GM23338 (cell line): ENCODE measurements around the gene BTBD9. TPM values are rescaled to one million over a fixed set of nuclear protein-coding genes. Genes with fewer than 3 reads are reported as not detected.

Experiments
- ATAC-seq: fragments of 200-7000 bp; cut with Tn5 transposase; 3 replicates; pipeline ENCODE4 v1.9.1; 2020
- DNase-seq: peaks from one replicate; pipeline ENCODE4 v3.0.0-alpha.2; 2015; ENCODE audit warnings: low spot score
- H2AFZ ChIP-seq: fragments of 200-600 bp; sonication (generic); 2 replicates; pipeline ENCODE4 v1.8.0; 2016; ENCODE audit warnings: antibody characterized with exemption, mild to moderate bottlenecking, moderate library complexity
- H3F3A ChIP-seq: fragments of 200-600 bp; sonication (generic); replicated peaks from 2 replicates; pipeline ENCODE4 v1.8.0; 2017; ENCODE audit warnings: antibody characterized with exemption, mixed run types, low read depth
- H3K27ac ChIP-seq: fragments of 200-600 bp; sonication (generic); 2 replicates; pipeline ENCODE4 v1.6.1; 2016; ENCODE audit warnings: low read depth
- H3K27me3 ChIP-seq: fragments of 200-600 bp; sonication (generic); 2 replicates; pipeline ENCODE4 v1.8.0; 2016; ENCODE audit warnings: mild to moderate bottlenecking, mixed run types, moderate library complexity; ENCODE audit not compliant: insufficient read depth
- H3K36me3 ChIP-seq: fragments of 200-600 bp; sonication (generic); 2 replicates; pipeline ENCODE4 v1.8.0; 2016; ENCODE audit warnings: mild to moderate bottlenecking; ENCODE audit not compliant: insufficient read depth
- H3K4me1 ChIP-seq: fragments of 200-600 bp; sonication (generic); 2 replicates; pipeline ENCODE4 v1.8.0; 2016; ENCODE audit warnings: mild to moderate bottlenecking, moderate library complexity; ENCODE audit not compliant: insufficient read depth
- H3K4me2 ChIP-seq: fragments of 200-600 bp; sonication (generic); 2 replicates; pipeline ENCODE4 v1.7.1; 2017; ENCODE audit warnings: mixed run types
- H3K4me3 ChIP-seq: fragments of 200-600 bp; sonication (generic); 2 replicates; pipeline ENCODE4 v1.6.1; 2016; ENCODE audit warnings: mixed run types
- H3K79me2 ChIP-seq: fragments of 200-600 bp; sonication (generic); replicated peaks from 2 replicates; pipeline ENCODE4 v1.8.0; 2017; ENCODE audit warnings: mild to moderate bottlenecking; ENCODE audit not compliant: insufficient read depth
- H3K9me2 ChIP-seq: fragments of 200-600 bp; sonication (generic); 2 replicates; pipeline ENCODE4 v1.8.0; 2017; ENCODE audit not compliant: insufficient read depth
- H4K20me1 ChIP-seq: fragments of 200-600 bp; sonication (generic); replicated peaks from 2 replicates; pipeline ENCODE4 v1.8.0; 2017; ENCODE audit warnings: mild to moderate bottlenecking; ENCODE audit not compliant: insufficient read depth
- H3K27ac Mint-ChIP-seq: 2 replicates; pipeline ENCODE4 v1.8.0; 2020; ENCODE audit warnings: inconsistent platforms, mild to moderate bottlenecking, moderate library complexity, mixed read lengths
- H3K27me3 Mint-ChIP-seq: 3 replicates; pipeline ENCODE4 v1.8.0; 2022; ENCODE audit warnings: low read depth, mild to moderate bottlenecking, moderate library complexity, mixed read lengths, inconsistent platforms; ENCODE audit not compliant: insufficient read depth, poor library complexity
- H3K36me3 Mint-ChIP-seq: 3 replicates; pipeline ENCODE4 v1.8.0; 2021; ENCODE audit warnings: low read depth, mild to moderate bottlenecking, inconsistent platforms, moderate library complexity, mixed read lengths
- H3K4me1 Mint-ChIP-seq: 3 replicates; pipeline ENCODE4 v1.8.0; 2020; ENCODE audit warnings: mild to moderate bottlenecking, inconsistent platforms, mixed read lengths
- H3K4me3 Mint-ChIP-seq: 3 replicates; pipeline ENCODE4 v1.8.0; 2021; ENCODE audit warnings: moderate library complexity, mild to moderate bottlenecking, inconsistent platforms, mixed read lengths
- H3K9me3 Mint-ChIP-seq: 3 replicates; pipeline ENCODE4 v1.8.0; 2020; ENCODE audit warnings: moderate library complexity, mild to moderate bottlenecking, inconsistent platforms, mixed read lengths
- CREB1 ChIP-seq: fragments of 250-450 bp; sonication (Bioruptor Pico); IDR thresholded peaks from 2 replicates; pipeline ENCODE4 v1.5.0; 2020; ENCODE audit warnings: low read depth, mild to moderate bottlenecking, moderate library complexity
- EZH2phosphoT487 ChIP-seq: fragments of 200-600 bp; sonication (generic); IDR thresholded peaks from one replicate; pipeline ENCODE4 v1.8.1; 2018; ENCODE audit warnings: antibody characterized with exemption; ENCODE audit not compliant: unreplicated experiment
- JUNB ChIP-seq: IDR thresholded peaks from one replicate; pipeline ENCODE4 v1.6.1; 2016; ENCODE audit warnings: antibody characterized with exemption; ENCODE audit not compliant: unreplicated experiment
- NANOG ChIP-seq: IDR thresholded peaks from 2 replicates; pipeline ENCODE4 v1.6.1; 2016; ENCODE audit warnings: antibody characterized with exemption, borderline replicate concordance
- POLR2AphosphoS5 ChIP-seq: IDR thresholded peaks from 2 replicates; pipeline ENCODE4 v1.6.1; 2016; ENCODE audit warnings: antibody characterized with exemption, low read depth
- STAT1 ChIP-seq: IDR thresholded peaks from one replicate; pipeline ENCODE4 v1.6.1; 2016; ENCODE audit warnings: antibody characterized with exemption; ENCODE audit not compliant: unreplicated experiment
- ZNF114 ChIP-seq: fragments of 250-450 bp; sonication (Bioruptor Pico); IDR thresholded peaks from 2 replicates; pipeline ENCODE4 v1.5.0; 2020; ENCODE audit warnings: mild to moderate bottlenecking, moderate library complexity
- ZNF331 ChIP-seq: fragments of 250-450 bp; sonication (Bioruptor Pico); IDR thresholded peaks from 2 replicates; pipeline ENCODE4 v1.5.0; 2020; ENCODE audit warnings: low read depth, mild to moderate bottlenecking, moderate library complexity
- polyA plus RNA-seq: library from polyadenylated mRNA; unstranded; fragments of >200 nt; fragmentation: Nextera tagmentation; extraction: Ambion mirVana; gene quantifications from 2 replicates; pipeline ENCODE4 v1.2.1, GENCODE V29; 2016
- total RNA-seq: library from RNA; depleted of rRNA; stranded (reverse); fragments of >200 nt; shearing (Covaris generic); gene quantifications from 2 replicates; pipeline ENCODE4 v1.2.3, GENCODE V29; 2014
- TF ChIP-seq, protein P1 (sequence below): fragments of 250-450 bp; sonication (Bioruptor Pico); IDR thresholded peaks from 2 replicates; pipeline ENCODE4 v1.5.0; 2020; ENCODE audit warnings: mild to moderate bottlenecking, moderate library complexity
- TF ChIP-seq, protein P2 (sequence below), 2 experiments: fragments of 200-600 bp in 1 of 2; sonication (generic) in 1 of 2; conservative IDR thresholded peaks; 2 replicates each; pipeline versions ENCODE4 v1.5.1 to v1.6.1; 2016 to 2017; ENCODE audit warnings: antibody characterized with exemption in 2 of 2, low read depth in 2 of 2, mild to moderate bottlenecking in 2 of 2, moderate library complexity in 1 of 2
- TF ChIP-seq, protein P3 (sequence below): IDR thresholded peaks from 2 replicates; pipeline ENCODE4 v1.6.1; 2016; ENCODE audit warnings: antibody characterized with exemption
- TF ChIP-seq, protein P4 (sequence below): IDR thresholded peaks from one replicate; pipeline ENCODE4 v1.6.1; 2018; ENCODE audit warnings: antibody characterized with exemption; ENCODE audit not compliant: unreplicated experiment

Gene BTBD9
- total and polyA plus RNA-seq, 2 experiments from 2014 or later = 4.2 to 5.3 TPM

DNA sequence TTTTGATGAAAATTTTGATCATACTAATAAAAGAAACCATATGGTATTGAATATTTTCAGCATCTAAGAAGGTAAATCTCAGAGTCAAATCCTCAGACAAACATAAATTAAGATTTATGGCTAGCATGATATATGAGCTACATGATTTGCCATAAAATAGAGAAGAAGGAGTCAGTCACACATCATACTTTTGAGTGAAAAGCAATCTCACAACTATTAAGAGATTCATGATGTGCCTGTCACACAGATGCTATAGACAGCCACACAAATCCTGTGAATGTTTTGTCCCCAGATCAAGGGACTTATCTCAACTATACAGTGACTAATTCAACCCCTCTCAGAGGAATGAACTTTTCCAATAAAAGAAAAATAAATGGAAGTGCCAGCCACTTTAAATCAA lies 85.7 kb downstream of the BTBD9 start (continued):
- TF ChIP-seq, protein P1, sequence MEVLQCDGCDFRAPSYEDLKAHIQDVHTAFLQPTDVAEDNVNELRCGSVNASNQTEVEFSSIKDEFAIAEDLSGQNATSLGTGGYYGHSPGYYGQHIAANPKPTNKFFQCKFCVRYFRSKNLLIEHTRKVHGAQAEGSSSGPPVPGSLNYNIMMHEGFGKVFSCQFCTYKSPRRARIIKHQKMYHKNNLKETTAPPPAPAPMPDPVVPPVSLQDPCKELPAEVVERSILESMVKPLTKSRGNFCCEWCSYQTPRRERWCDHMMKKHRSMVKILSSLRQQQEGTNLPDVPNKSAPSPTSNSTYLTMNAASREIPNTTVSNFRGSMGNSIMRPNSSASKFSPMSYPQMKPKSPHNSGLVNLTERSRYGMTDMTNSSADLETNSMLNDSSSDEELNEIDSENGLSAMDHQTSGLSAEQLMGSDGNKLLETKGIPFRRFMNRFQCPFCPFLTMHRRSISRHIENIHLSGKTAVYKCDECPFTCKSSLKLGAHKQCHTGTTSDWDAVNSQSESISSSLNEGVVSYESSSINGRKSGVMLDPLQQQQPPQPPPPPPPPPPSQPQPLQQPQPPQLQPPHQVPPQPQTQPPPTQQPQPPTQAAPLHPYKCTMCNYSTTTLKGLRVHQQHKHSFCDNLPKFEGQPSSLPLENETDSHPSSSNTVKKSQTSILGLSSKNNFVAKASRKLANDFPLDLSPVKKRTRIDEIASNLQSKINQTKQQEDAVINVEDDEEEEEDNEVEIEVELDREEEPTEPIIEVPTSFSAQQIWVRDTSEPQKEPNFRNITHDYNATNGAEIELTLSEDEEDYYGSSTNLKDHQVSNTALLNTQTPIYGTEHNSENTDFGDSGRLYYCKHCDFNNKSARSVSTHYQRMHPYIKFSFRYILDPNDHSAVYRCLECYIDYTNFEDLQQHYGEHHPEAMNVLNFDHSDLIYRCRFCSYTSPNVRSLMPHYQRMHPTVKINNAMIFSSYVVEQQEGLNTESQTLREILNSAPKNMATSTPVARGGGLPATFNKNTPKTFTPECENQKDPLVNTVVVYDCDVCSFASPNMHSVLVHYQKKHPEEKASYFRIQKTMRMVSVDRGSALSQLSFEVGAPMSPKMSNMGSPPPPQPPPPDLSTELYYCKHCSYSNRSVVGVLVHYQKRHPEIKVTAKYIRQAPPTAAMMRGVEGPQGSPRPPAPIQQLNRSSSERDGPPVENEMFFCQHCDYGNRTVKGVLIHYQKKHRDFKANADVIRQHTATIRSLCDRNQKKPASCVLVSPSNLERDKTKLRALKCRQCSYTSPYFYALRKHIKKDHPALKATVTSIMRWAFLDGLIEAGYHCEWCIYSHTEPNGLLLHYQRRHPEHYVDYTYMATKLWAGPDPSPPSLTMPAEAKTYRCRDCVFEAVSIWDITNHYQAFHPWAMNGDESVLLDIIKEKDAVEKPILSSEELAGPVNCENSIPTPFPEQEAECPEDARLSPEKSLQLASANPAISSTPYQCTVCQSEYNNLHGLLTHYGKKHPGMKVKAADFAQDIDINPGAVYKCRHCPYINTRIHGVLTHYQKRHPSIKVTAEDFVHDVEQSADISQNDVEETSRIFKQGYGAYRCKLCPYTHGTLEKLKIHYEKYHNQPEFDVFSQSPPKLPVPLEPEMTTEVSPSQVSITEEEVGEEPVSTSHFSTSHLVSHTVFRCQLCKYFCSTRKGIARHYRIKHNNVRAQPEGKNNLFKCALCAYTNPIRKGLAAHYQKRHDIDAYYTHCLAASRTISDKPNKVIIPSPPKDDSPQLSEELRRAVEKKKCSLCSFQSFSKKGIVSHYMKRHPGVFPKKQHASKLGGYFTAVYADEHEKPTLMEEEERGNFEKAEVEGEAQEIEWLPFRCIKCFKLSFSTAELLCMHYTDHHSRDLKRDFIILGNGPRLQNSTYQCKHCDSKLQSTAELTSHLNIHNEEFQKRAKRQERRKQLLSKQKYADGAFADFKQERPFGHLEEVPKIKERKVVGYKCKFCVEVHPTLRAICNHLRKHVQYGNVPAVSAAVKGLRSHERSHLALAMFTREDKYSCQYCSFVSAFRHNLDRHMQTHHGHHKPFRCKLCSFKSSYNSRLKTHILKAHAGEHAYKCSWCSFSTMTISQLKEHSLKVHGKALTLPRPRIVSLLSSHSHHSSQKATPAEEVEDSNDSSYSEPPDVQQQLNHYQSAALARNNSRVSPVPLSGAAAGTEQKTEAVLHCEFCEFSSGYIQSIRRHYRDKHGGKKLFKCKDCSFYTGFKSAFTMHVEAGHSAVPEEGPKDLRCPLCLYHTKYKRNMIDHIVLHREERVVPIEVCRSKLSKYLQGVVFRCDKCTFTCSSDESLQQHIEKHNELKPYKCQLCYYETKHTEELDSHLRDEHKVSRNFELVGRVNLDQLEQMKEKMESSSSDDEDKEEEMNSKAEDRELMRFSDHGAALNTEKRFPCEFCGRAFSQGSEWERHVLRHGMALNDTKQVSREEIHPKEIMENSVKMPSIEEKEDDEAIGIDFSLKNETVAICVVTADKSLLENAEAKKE (CRISPR knock-in tag) = no peak
- no peak for TF ChIP-seq ZNF331 (CRISPR knock-in tag)
- no peak for TF ChIP-seq JUNB
- TF ChIP-seq ZNF114 (CRISPR knock-in tag) = no peak
- no peak for TF ChIP-seq STAT1
- no peak for TF ChIP-seq NANOG
- TF ChIP-seq, protein P2, sequence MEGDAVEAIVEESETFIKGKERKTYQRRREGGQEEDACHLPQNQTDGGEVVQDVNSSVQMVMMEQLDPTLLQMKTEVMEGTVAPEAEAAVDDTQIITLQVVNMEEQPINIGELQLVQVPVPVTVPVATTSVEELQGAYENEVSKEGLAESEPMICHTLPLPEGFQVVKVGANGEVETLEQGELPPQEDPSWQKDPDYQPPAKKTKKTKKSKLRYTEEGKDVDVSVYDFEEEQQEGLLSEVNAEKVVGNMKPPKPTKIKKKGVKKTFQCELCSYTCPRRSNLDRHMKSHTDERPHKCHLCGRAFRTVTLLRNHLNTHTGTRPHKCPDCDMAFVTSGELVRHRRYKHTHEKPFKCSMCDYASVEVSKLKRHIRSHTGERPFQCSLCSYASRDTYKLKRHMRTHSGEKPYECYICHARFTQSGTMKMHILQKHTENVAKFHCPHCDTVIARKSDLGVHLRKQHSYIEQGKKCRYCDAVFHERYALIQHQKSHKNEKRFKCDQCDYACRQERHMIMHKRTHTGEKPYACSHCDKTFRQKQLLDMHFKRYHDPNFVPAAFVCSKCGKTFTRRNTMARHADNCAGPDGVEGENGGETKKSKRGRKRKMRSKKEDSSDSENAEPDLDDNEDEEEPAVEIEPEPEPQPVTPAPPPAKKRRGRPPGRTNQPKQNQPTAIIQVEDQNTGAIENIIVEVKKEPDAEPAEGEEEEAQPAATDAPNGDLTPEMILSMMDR (conservative IDR thresholded peaks at IDR 0.05; ENCODE audit: low read depth in 2 of 2) = no peak

DNA sequence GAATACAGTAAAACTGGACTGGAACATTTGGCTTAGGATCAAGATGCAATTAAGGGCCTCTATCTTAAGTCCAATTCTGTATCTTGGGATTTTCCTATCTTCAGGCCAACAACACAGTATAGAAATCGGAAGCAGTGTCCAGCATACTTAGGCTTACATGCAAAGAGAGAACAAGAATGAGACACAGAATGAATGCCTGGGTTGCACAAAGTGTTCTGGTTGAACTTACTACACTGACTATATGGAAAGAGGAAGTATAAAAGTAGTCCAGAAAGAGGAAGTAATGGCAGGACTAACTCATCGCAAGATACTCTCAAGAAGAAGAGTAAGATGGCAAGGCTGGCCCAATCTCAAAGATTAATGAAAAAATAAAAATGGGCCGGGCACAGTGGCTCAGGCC lies 87.6 kb downstream of the BTBD9 start:
- no peak for ATAC-seq
- DNase-seq = no peak
- H3F3A ChIP-seq = no peaks in the 10 kb centered on the region
- H3K4me1 ChIP-seq = no peaks in the 10 kb centered on the region
- no peaks in the 10 kb centered on the region for H4K20me1 ChIP-seq
- no peaks in the 10 kb centered on the region for H3K79me2 ChIP-seq
- H3K36me3 ChIP-seq = no peaks in the 10 kb centered on the region
- H3K27ac ChIP-seq = no peak overlapping the region
- Mint-ChIP-seq H3K27me3 (no peaks in the 10 kb centered on the region), H3K27ac (no peak overlapping the region), H3K9me3 (no peaks in the 10 kb centered on the region), H3K4me3 (no peak overlapping the region), H3K36me3 (no peaks in the 10 kb centered on the region; the same call in 2 of the 3 replicates), H3K4me1 (no peaks in the 10 kb centered on the region)
- H3K9me2 ChIP-seq = no peaks in the 10 kb centered on the region
- no peak overlapping the region for H3K4me3 ChIP-seq
- no peak overlapping the region for H3K4me2 ChIP-seq
- H3K27me3 ChIP-seq = no peaks in the 10 kb centered on the region
- H2AFZ ChIP-seq = no peak overlapping the region
- TF ChIP-seq POLR2AphosphoS5 (no peak), STAT1 (no peak), EZH2phosphoT487 (no peak), CREB1 (CRISPR knock-in tag) (no peak), JUNB (no peak)
- TF ChIP-seq, protein P3, sequence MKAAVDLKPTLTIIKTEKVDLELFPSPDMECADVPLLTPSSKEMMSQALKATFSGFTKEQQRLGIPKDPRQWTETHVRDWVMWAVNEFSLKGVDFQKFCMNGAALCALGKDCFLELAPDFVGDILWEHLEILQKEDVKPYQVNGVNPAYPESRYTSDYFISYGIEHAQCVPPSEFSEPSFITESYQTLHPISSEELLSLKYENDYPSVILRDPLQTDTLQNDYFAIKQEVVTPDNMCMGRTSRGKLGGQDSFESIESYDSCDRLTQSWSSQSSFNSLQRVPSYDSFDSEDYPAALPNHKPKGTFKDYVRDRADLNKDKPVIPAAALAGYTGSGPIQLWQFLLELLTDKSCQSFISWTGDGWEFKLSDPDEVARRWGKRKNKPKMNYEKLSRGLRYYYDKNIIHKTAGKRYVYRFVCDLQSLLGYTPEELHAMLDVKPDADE = no peak
- TF ChIP-seq, protein P4, sequence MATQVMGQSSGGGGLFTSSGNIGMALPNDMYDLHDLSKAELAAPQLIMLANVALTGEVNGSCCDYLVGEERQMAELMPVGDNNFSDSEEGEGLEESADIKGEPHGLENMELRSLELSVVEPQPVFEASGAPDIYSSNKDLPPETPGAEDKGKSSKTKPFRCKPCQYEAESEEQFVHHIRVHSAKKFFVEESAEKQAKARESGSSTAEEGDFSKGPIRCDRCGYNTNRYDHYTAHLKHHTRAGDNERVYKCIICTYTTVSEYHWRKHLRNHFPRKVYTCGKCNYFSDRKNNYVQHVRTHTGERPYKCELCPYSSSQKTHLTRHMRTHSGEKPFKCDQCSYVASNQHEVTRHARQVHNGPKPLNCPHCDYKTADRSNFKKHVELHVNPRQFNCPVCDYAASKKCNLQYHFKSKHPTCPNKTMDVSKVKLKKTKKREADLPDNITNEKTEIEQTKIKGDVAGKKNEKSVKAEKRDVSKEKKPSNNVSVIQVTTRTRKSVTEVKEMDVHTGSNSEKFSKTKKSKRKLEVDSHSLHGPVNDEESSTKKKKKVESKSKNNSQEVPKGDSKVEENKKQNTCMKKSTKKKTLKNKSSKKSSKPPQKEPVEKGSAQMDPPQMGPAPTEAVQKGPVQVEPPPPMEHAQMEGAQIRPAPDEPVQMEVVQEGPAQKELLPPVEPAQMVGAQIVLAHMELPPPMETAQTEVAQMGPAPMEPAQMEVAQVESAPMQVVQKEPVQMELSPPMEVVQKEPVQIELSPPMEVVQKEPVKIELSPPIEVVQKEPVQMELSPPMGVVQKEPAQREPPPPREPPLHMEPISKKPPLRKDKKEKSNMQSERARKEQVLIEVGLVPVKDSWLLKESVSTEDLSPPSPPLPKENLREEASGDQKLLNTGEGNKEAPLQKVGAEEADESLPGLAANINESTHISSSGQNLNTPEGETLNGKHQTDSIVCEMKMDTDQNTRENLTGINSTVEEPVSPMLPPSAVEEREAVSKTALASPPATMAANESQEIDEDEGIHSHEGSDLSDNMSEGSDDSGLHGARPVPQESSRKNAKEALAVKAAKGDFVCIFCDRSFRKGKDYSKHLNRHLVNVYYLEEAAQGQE = no peak
